HEK293T (cell line): Measurements from ENCODE around the gene SNF8.

Source experiments
- CTCF ChIA-PET: fragments of 350-600 bp; formaldehyde crosslinking; extraction: SDS; loops from one replicate; lab custom pipeline; 2021; ENCODE audit warnings: antibody characterized with exemption, inconsistent platforms; lab: Yijun Ruan, JAX
- POLR2A ChIA-PET: fragments of 350-600 bp; formaldehyde crosslinking; extraction: SDS; loops from one replicate; lab custom pipeline; 2020; ENCODE audit warnings: antibody characterized with exemption, inconsistent platforms; lab: Yijun Ruan, JAX
- DNase-seq: peaks from one replicate; pipeline ENCODE4 v3.0.0; 2012; ENCODE audit warnings: mixed read lengths; ENCODE audit errors: extremely low spot score
- ARNT ChIP-seq: fragments of 450-650 bp; IDR thresholded peaks from 2 replicates; pipeline ENCODE4 v1.6.1; 2017; ENCODE audit warnings: mild to moderate bottlenecking
- BHLHE40 ChIP-seq: fragments of 450-650 bp; IDR thresholded peaks from 2 replicates; pipeline ENCODE4 v1.6.1; 2016; ENCODE audit warnings: mild to moderate bottlenecking, moderate library complexity, borderline replicate concordance
- CTBP1 ChIP-seq: fragments of 450-650 bp; IDR thresholded peaks from 2 replicates; pipeline ENCODE4 v1.6.1; 2016; ENCODE audit warnings: borderline replicate concordance
- ELF4 ChIP-seq: fragments of 450-650 bp; IDR thresholded peaks from 2 replicates; pipeline ENCODE4 v1.6.1; 2017; ENCODE audit warnings: antibody characterized with exemption
- FOXA1 ChIP-seq: fragments of 450-650 bp; IDR thresholded peaks from 2 replicates; pipeline ENCODE4 v1.6.1; 2016; ENCODE audit warnings: mild to moderate bottlenecking
- FOXK2 ChIP-seq: fragments of 450-650 bp; IDR thresholded peaks from 2 replicates; pipeline ENCODE4 v1.6.1; 2016; ENCODE audit warnings: mild to moderate bottlenecking
- FOXM1 ChIP-seq: fragments of 450-650 bp; IDR thresholded peaks from 2 replicates; pipeline ENCODE4 v1.6.1; 2017; ENCODE audit warnings: mild to moderate bottlenecking, borderline replicate concordance
- HDGF ChIP-seq: fragments of 450-650 bp; IDR thresholded peaks from 2 replicates; pipeline ENCODE4 v1.6.1; 2017; ENCODE audit warnings: antibody characterized with exemption, borderline replicate concordance
- L3MBTL2 ChIP-seq: fragments of 450-650 bp; conservative IDR thresholded peaks from 2 replicates; pipeline ENCODE4 v1.6.1; 2016; ENCODE audit warnings: mild to moderate bottlenecking
- LEF1 ChIP-seq: fragments of 450-650 bp; IDR thresholded peaks from 2 replicates; pipeline ENCODE4 v1.6.1; 2017; ENCODE audit warnings: mild to moderate bottlenecking, borderline replicate concordance
- NFRKB ChIP-seq: fragments of 450-650 bp; IDR thresholded peaks from 2 replicates; pipeline ENCODE4 v1.6.1; 2016; ENCODE audit warnings: mild to moderate bottlenecking, moderate library complexity
- PKNOX1 ChIP-seq: fragments of 450-650 bp; IDR thresholded peaks from 2 replicates; pipeline ENCODE4 v1.6.1; 2016
- SP1 ChIP-seq: fragments of 450-650 bp; IDR thresholded peaks from 2 replicates; pipeline ENCODE4 v1.6.1; 2017
- SUZ12 ChIP-seq: fragments of 450-650 bp; IDR thresholded peaks from 2 replicates; pipeline ENCODE4 v1.6.1; 2016; ENCODE audit warnings: mild to moderate bottlenecking
- TARDBP ChIP-seq: fragments of 450-650 bp; IDR thresholded peaks from 2 replicates; pipeline ENCODE4 v1.6.1; 2016
- ZNF384 ChIP-seq: fragments of 450-650 bp; IDR thresholded peaks from 2 replicates; pipeline ENCODE4 v1.6.1; 2016

The SNF8 gene

GRCh38 chr17:48970865-48971687 lies 26.4 kb upstream of the SNF8 start:
- DNase-seq, result no peak
- CTCF ChIA-PET, result interaction anchor here (0.7 to 1.4 kb wide), 3 partner anchors 9 to 86 kb away, joined by 3 read pairs; no protein-coding TSS in a partner anchor
- TF ChIP-seq NFRKB (no peak), LEF1 (no peak), ELF4 (no peak)
- POLR2A ChIA-PET, result interaction anchor here (0.8 to 6.8 kb wide), 5 partner anchors 11 to 221 kb away, joined by 3 to 73 read pairs (median 5); partner anchors contain the start of genes IGF2BP1 and SNF8

- ChIA-PET CTCF (interaction anchor here (1.0 to 1.4 kb wide), 2 partner anchors 8 to 62 kb away, joined by 3 read pairs; no protein-coding TSS in a partner anchor), POLR2A (interaction anchor here (0.5 to 6.8 kb wide), 5 partner anchors 10 to 222 kb away, joined by 3 to 73 read pairs (median 5); partner anchors contain the start of genes IGF2BP1 and SNF8)
- peak; percentile 61 for DNase-seq
- TF ChIP-seq NFRKB (no peak), LEF1 (no peak), BHLHE40 (no peak), ELF4 (no peak), ZNF384 (no peak), L3MBTL2 (no peak), FOXA1 (no peak), CTBP1 (no peak), HDGF (no peak), PKNOX1 (no peak), SUZ12 (no peak), SP1 (no peak), TARDBP (no peak), FOXK2 (no peak), FOXM1 (no peak), ARNT (no peak)
Measured at GRCh38 chr17:48970224-48970623, 25.6 kb upstream of the SNF8 start.

GRCh38 chr17:48961516-48962233 lies 17.0 kb upstream of the SNF8 start:
- POLR2A ChIA-PET, result interaction anchor here (1.1 to 6.0 kb wide), 5 partner anchors 9 to 233 kb away, joined by 4 to 47 read pairs (median 15); partner anchors contain the start of genes IGF2BP1 and SNF8
- TF ChIP-seq BHLHE40 (no peak), TARDBP (no peak), LEF1 (no peak), PKNOX1 (no peak), NFRKB (no peak), FOXK2 (no peak), CTBP1 (no peak), SUZ12 (no peak), ELF4 (no peak), FOXA1 (no peak), ZNF384 (no peak), FOXM1 (no peak), ARNT (no peak), SP1 (no peak)
- no peak for DNase-seq
- CTCF ChIA-PET, result interaction anchor here (0.7 to 1.4 kb wide), 3 partner anchors 9 to 71 kb away, joined by 3 to 9 read pairs (median 3); no protein-coding TSS in a partner anchor

GRCh38 chr17:48960834-48961515 lies 16.3 kb upstream of the SNF8 start:
- POLR2A ChIA-PET, result interaction anchor here (1.1 to 6.0 kb wide), 4 partner anchors 10 to 233 kb away, joined by 4 to 47 read pairs (median 16); partner anchors contain the start of genes IGF2BP1 and SNF8
- CTCF ChIA-PET, result interaction anchor here (1.0 to 1.2 kb wide), 2 partner anchors 33 to 72 kb away, joined by 4 to 9 read pairs; no protein-coding TSS in a partner anchor
- TF ChIP-seq CTBP1 (no peak), SUZ12 (no peak), FOXK2 (no peak), PKNOX1 (no peak), HDGF (no peak), ZNF384 (no peak), SP1 (no peak), ARNT (no peak), NFRKB (no peak), LEF1 (no peak), FOXA1 (no peak), ELF4 (no peak), TARDBP (no peak), BHLHE40 (no peak), L3MBTL2 (no peak), FOXM1 (no peak)

GRCh38 chr17:48954300-48954755 lies 9.7 kb upstream of the SNF8 start:
- TF ChIP-seq PKNOX1 (peak; percentile 71), FOXK2 (no peak)
- ChIA-PET POLR2A (interaction anchor here (0.9 to 3.4 kb wide), 4 partner anchors 9 to 98 kb away, joined by 3 to 26 read pairs (median 9); partner anchors contain the start of genes IGF2BP1 and SNF8), CTCF (interaction anchor here (0.6 to 3.5 kb wide), 6 partner anchors 10 to 78 kb away, joined by 3 to 22 read pairs (median 6); partner anchors contain the start of gene SNF8)
- DNase-seq, result peak; percentile 58

More at GRCh38 chr17:48960834-48961515, 16.3 kb upstream of the SNF8 start:
- DNase-seq, result no peak
